Spleen (tissue), 7 donors: ENCODE results near the gene PDE3A.

ENCODE experiments used
- POLR2A ChIP-seq, 3 donors: fragments of 450-650 bp; IDR thresholded peaks; one replicate each; pipeline ENCODE4 v1.5.1; 2017; ENCODE audit warnings: antibody characterized with exemption in 3 of 3, mild to moderate bottlenecking in 1 of 3
- TF ChIP-seq, protein P1 (sequence below), 11 experiments: fragments of 200-600 bp in 7 of 11; fragments of 450-650 bp in 4 of 11; sonication (generic) in 4 of 11; IDR thresholded peaks in 8 of 11; conservative IDR thresholded peaks in 3 of 11; 1 replicate in 7 of 11; 2 replicates in 4 of 11; pipeline versions ENCODE4 v1.4.0 to v1.8.0; 2016 to 2021; ENCODE audit warnings: antibody characterized with exemption in 11 of 11, inconsistent platforms in 4 of 11, mild to moderate bottlenecking in 1 of 11
- donor health status: DM: no; HTN: no; CAD: no; lungs with moderate emphysema.
- donor health status: DM: no; HTN: no; CAD: no.
- donor health status: DM: no; HTN: no; CAD: no.

DNA sequence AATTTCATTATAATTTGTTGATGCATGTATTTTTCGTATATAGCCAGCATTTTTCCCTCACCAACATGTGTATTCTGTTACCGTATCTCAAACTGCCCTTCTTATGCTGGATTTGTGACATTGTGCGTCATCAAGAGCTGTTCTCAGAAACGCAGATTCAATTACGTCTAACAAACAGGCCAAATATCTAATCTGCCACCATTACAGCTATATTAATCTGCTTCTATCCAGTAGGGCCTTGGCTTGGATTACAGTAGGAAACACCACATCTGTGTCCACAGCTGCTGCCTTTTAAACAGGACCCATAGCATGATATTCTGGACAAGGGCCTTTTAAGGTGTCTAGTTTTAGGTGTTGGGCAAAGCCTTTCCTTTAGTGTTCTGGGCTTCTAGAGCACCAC lies 140.6 kb downstream of the PDE3A start:
- TF ChIP-seq, protein P1, sequence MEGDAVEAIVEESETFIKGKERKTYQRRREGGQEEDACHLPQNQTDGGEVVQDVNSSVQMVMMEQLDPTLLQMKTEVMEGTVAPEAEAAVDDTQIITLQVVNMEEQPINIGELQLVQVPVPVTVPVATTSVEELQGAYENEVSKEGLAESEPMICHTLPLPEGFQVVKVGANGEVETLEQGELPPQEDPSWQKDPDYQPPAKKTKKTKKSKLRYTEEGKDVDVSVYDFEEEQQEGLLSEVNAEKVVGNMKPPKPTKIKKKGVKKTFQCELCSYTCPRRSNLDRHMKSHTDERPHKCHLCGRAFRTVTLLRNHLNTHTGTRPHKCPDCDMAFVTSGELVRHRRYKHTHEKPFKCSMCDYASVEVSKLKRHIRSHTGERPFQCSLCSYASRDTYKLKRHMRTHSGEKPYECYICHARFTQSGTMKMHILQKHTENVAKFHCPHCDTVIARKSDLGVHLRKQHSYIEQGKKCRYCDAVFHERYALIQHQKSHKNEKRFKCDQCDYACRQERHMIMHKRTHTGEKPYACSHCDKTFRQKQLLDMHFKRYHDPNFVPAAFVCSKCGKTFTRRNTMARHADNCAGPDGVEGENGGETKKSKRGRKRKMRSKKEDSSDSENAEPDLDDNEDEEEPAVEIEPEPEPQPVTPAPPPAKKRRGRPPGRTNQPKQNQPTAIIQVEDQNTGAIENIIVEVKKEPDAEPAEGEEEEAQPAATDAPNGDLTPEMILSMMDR (IDR thresholded peaks at IDR 0.05 in 8 of 11, conservative IDR thresholded peaks at IDR 0.05 in 3 of 11), result no peak
- no peak for TF ChIP-seq POLR2A (IDR thresholded peaks at IDR 0.05)
